ENCODE results near the gene CSGALNACT2.

CSGALNACT2 gene

DNA sequence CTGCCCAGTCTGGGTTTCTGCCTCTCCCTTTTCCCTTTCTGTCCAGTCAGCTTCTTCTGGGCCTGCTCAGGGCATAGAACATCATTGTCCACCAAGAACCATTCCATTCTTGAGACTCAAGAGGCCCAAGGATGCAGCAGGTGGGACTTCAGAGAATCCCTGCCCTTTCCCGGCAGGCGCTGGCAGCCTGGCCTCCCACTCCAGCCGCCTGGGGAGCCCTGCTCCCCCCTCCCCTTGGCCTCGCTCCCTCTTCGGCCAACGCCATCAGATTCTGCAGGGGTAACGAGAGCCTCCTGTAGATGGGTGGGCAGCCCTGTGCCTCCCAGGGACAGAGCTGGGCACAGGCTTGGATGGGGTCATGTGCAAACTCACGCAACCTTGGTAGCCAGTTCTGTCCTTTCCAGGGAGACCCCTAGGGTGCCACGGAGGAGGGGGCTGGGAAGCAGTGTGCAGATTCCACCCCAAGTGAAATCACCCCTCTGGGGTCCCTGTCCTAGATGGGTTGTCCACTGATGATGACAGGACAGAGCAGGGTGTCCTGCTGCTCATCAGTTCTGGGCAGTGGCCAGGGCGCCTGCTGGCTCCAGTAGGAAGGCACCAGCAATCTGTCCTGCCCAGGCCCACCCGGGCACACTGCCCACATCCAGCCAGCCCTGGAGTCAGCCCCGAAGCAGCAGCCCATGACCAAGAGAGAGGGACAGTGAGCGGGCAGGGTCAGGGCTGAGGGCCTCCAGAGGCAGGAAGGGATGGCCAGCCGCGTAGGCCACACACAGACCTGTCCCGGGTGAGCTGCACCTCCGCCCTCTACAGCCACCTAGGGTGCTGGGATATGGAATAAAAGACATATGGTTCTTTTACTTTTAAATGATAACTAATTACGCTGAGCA, 80.9 kb downstream of the CSGALNACT2 start:
- TF ChIP-seq, protein P1, sequence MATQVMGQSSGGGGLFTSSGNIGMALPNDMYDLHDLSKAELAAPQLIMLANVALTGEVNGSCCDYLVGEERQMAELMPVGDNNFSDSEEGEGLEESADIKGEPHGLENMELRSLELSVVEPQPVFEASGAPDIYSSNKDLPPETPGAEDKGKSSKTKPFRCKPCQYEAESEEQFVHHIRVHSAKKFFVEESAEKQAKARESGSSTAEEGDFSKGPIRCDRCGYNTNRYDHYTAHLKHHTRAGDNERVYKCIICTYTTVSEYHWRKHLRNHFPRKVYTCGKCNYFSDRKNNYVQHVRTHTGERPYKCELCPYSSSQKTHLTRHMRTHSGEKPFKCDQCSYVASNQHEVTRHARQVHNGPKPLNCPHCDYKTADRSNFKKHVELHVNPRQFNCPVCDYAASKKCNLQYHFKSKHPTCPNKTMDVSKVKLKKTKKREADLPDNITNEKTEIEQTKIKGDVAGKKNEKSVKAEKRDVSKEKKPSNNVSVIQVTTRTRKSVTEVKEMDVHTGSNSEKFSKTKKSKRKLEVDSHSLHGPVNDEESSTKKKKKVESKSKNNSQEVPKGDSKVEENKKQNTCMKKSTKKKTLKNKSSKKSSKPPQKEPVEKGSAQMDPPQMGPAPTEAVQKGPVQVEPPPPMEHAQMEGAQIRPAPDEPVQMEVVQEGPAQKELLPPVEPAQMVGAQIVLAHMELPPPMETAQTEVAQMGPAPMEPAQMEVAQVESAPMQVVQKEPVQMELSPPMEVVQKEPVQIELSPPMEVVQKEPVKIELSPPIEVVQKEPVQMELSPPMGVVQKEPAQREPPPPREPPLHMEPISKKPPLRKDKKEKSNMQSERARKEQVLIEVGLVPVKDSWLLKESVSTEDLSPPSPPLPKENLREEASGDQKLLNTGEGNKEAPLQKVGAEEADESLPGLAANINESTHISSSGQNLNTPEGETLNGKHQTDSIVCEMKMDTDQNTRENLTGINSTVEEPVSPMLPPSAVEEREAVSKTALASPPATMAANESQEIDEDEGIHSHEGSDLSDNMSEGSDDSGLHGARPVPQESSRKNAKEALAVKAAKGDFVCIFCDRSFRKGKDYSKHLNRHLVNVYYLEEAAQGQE (IDR thresholded peaks at IDR 0.05; ENCODE audit: low read depth): no peak
- no peak for TF ChIP-seq EGR1 (IDR thresholded peaks at IDR 0.05)
- no peak for TF ChIP-seq EP300 (IDR thresholded peaks at IDR 0.05; ENCODE audit: borderline replicate concordance)
- no peak for TF ChIP-seq FOXM1 (IDR thresholded peaks at IDR 0.05; ENCODE audit: borderline replicate concordance, low read depth)
- no peak for TF ChIP-seq TCF12 (IDR thresholded peaks at IDR 0.05; ENCODE audit: low read depth)
- TF ChIP-seq ZBTB7A (IDR thresholded peaks at IDR 0.05; ENCODE audit: low read depth): no peak
- TF ChIP-seq CEBPB (IDR thresholded peaks at IDR 0.05): no peak

DNA sequence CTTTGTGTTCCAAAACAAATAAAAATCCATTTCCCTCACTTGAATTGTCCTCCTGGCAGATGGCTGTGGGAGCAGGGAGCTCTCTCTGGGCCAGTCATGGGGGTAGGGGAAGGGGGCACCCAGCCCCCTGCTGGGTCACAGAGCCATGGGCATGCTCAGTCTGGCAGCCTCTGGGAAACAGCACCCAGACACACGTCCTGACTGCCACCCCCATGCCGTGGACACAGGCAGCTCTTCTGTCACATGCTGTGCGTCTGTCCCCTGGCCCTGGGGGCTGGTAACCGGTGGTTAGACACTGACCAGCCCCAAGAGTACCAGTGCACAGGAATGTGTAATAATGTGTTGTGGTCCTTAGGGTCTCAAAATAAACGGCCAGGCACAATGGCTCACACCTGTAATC, 81.6 kb downstream of the CSGALNACT2 start:
- TF ChIP-seq ZBTB7A (IDR thresholded peaks at IDR 0.05; ENCODE audit: low read depth) (no peak), MAX (IDR thresholded peaks at IDR 0.05) (no peak), FOXM1 (IDR thresholded peaks at IDR 0.05; ENCODE audit: borderline replicate concordance, low read depth) (no peak), RAD21 (IDR thresholded peaks at IDR 0.05; ENCODE audit: low read depth) (no peak)

GRCh38 chr10:43220657-43221418, 82.6 kb downstream of the CSGALNACT2 start:
- TF ChIP-seq TEAD4 (IDR thresholded peaks at IDR 0.05) (no peak), FOXM1 (IDR thresholded peaks at IDR 0.05; ENCODE audit: borderline replicate concordance, low read depth) (no peak), TAF1 (IDR thresholded peaks at IDR 0.05; ENCODE audit: low read depth) (no peak)

DNA sequence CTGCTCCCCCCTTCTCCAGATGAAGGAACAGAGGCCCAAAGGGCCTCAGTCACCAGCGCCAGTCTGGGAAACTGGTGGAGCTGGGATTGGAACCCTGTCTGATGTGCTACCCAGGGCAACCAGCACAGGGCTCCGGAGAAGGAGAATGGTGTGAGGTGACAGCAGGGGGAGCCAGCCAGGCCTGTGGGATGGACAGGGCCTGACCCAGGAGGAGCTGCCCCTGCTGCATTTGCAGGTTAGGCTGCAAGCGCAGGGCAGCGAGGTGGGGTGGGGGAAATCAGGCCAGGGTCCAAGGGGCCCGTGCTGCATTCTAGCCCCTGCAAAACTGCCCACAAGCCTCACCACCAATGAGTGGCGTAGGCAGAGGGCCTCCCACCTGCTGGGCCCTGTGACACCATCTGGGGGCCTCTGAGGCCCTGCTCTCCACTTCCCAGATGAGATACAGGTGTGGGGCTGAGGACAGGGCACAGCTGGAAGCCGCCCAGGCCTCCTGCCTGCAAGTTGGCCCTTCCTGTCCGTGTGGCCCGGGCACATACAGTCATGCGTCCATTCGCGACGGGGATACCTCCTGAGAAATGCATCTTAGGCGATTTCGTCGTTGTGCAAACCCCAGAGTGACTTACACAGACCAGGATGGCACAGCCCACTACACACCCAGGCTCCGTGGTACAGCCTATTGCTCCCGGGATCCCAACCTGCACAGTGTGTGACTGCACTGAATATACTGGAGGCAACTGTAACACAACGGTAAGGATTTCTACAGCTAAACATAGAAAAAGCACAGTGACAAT, 83.4 kb downstream of the CSGALNACT2 start:
- TF ChIP-seq USF1 (IDR thresholded peaks at IDR 0.05) (no peak), RAD21 (IDR thresholded peaks at IDR 0.05; ENCODE audit: low read depth) (peak; percentile 9; the same call in 1 of the 2 replicates)

GRCh38 chr10:43222210-43222720, 84.0 kb downstream of the CSGALNACT2 start:
- no peak for TF ChIP-seq CEBPB (IDR thresholded peaks at IDR 0.05)
- TF ChIP-seq TCF12 (IDR thresholded peaks at IDR 0.05; ENCODE audit: low read depth): no peak
- no peak for TF ChIP-seq MAX (IDR thresholded peaks at IDR 0.05)
- no peak for TF ChIP-seq CREB1 (IDR thresholded peaks at IDR 0.05; ENCODE audit: low read depth)
- no peak for TF ChIP-seq EP300 (IDR thresholded peaks at IDR 0.05; ENCODE audit: borderline replicate concordance)
- no peak for TF ChIP-seq RAD21 (IDR thresholded peaks at IDR 0.05; ENCODE audit: low read depth)
- no peak for TF ChIP-seq FOXM1 (IDR thresholded peaks at IDR 0.05; ENCODE audit: borderline replicate concordance, low read depth)
- no peak for TF ChIP-seq EGR1 (IDR thresholded peaks at IDR 0.05)
- TF ChIP-seq NFIC (IDR thresholded peaks at IDR 0.05): no peak
- TF ChIP-seq USF1 (IDR thresholded peaks at IDR 0.05): no peak
- no peak for TF ChIP-seq ZBTB7A (IDR thresholded peaks at IDR 0.05; ENCODE audit: low read depth)
- no peak for TF ChIP-seq TEAD4 (IDR thresholded peaks at IDR 0.05)
- no peak for TF ChIP-seq TAF1 (IDR thresholded peaks at IDR 0.05; ENCODE audit: low read depth)
- no peak for TF ChIP-seq YY1 (IDR thresholded peaks at IDR 0.05; ENCODE audit: low read depth)
- TF ChIP-seq, protein P1 (IDR thresholded peaks at IDR 0.05; ENCODE audit: low read depth): no peak
